H1 (cell line): ENCODE data around the gene CASP3.

Source experiments
- CHD1 ChIP-seq: IDR thresholded peaks from 2 replicates; pipeline ENCODE4 v1.6.1; 2012; ENCODE audit warnings: low read depth, low read length, improper control_type of control experiment
- KDM1A ChIP-seq: fragments of 200-600, 300-600 bp; sonication (generic); IDR thresholded peaks from 2 replicates; pipeline ENCODE4 v1.7.1; 2016; ENCODE audit warnings: mild to moderate bottlenecking, low read length, borderline replicate concordance
- POLR2A ChIP-seq, 2 experiments: IDR thresholded peaks; 1 replicate in 1 of 2; 2 replicates in 1 of 2; pipeline ENCODE4 v1.6.1; 2011; ENCODE audit warnings: low read depth in 2 of 2, low read length in 2 of 2, mild to moderate bottlenecking in 2 of 2; ENCODE audit errors: control extremely low read depth in 1 of 2
- RAD21 ChIP-seq, 2 experiments: IDR thresholded peaks in 1 of 2; conservative IDR thresholded peaks in 1 of 2; 2 replicates each; pipeline ENCODE4 v1.6.1; 2011; ENCODE audit warnings: low read depth in 2 of 2, low read length in 2 of 2, improper control_type of control experiment in 1 of 2, inconsistent platforms in 1 of 2, mild to moderate bottlenecking in 1 of 2, moderate library complexity in 1 of 2
- ZNF274 ChIP-seq: IDR thresholded peaks from 2 replicates; pipeline ENCODE4 v1.7.0; 2012; ENCODE audit warnings: low read length, borderline replicate concordance; ENCODE audit errors: extremely low read depth
- TF ChIP-seq, protein P1 (sequence below), 3 experiments: IDR thresholded peaks; 1 replicate in 2 of 3; 2 replicates in 1 of 3; pipeline versions ENCODE4 v1.5.1 to v1.6.1; 2011; ENCODE audit warnings: low read length in 3 of 3, mild to moderate bottlenecking in 3 of 3, inconsistent platforms in 2 of 3, low read depth in 1 of 3, moderate library complexity in 1 of 3; ENCODE audit not compliant: insufficient read depth in 1 of 3; ENCODE audit errors: control extremely low read depth in 1 of 3
- TF ChIP-seq, protein P2 (sequence below): IDR thresholded peaks from 2 replicates; pipeline ENCODE4 v1.6.1; 2011; ENCODE audit warnings: low read length, improper control_type of control experiment

DNA sequence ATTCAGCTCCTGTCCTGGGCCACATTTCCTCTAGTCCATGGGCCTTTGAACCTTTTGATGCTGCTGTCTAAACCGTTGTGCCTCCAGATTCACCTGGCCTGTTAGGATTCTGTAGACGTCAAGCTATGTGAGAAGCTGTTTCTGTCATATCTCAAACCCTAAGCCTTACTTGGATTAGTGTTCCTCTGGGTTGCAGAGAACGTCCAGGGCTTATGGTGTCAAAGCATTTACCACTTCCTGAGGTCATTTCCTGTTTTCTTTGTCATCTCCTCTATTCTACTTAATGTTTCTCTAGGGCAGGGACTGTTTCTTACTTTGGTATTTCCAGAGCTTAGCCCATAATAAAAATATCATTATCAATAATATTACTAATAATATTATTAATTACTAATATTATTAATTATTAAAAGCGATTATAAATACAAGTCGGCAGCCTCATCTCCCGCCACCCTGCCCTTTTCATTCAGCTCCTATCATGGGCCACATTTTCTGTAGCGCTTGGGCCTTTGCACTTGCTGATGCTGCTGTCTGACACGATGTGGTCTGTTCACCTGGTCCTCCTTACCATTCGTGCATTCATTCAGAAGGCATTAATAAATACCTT, 19.4 kb upstream of the CASP3 start:
- TF ChIP-seq, protein P1, sequence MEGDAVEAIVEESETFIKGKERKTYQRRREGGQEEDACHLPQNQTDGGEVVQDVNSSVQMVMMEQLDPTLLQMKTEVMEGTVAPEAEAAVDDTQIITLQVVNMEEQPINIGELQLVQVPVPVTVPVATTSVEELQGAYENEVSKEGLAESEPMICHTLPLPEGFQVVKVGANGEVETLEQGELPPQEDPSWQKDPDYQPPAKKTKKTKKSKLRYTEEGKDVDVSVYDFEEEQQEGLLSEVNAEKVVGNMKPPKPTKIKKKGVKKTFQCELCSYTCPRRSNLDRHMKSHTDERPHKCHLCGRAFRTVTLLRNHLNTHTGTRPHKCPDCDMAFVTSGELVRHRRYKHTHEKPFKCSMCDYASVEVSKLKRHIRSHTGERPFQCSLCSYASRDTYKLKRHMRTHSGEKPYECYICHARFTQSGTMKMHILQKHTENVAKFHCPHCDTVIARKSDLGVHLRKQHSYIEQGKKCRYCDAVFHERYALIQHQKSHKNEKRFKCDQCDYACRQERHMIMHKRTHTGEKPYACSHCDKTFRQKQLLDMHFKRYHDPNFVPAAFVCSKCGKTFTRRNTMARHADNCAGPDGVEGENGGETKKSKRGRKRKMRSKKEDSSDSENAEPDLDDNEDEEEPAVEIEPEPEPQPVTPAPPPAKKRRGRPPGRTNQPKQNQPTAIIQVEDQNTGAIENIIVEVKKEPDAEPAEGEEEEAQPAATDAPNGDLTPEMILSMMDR (IDR thresholded peaks at IDR 0.05; ENCODE audit: control extremely low read depth in 1 of 3, insufficient read depth in 1 of 3, low read depth in 1 of 3, low read length in 3 of 3): no peak
- TF ChIP-seq POLR2A (IDR thresholded peaks at IDR 0.05; ENCODE audit: control extremely low read depth in 1 of 2, low read depth in 2 of 2, low read length in 2 of 2) (no peak), RAD21 (IDR thresholded peaks at IDR 0.05 in 1 of 2, conservative IDR thresholded peaks at IDR 0.05 in 1 of 2; ENCODE audit: low read depth in 2 of 2, low read length in 2 of 2) (no peak), KDM1A (no peak), ZNF274 (no peak), CHD1 (no peak)
- TF ChIP-seq, protein P2, sequence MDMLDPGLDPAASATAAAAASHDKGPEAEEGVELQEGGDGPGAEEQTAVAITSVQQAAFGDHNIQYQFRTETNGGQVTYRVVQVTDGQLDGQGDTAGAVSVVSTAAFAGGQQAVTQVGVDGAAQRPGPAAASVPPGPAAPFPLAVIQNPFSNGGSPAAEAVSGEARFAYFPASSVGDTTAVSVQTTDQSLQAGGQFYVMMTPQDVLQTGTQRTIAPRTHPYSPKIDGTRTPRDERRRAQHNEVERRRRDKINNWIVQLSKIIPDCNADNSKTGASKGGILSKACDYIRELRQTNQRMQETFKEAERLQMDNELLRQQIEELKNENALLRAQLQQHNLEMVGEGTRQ: no peak
